ENCODE measurements around the gene SPEM1. TPM values are rescaled to one million over a fixed set of nuclear protein-coding genes. Genes with fewer than 3 reads are reported as not detected.

Gene SPEM1
- total and polyA plus RNA-seq, 3 donors from 2014 or later = 8.5 to 67.7 (median 18.7) TPM

- Histone ChIP-seq H3K27me3 (no peaks in the 10 kb centered on the region), H3K27ac (peak overlapping the region; percentile 93 to 95), H3K36me3 (ENCODE audit: low read depth, missing control alignments) (no peaks in the 10 kb centered on the region), H3K4me3 (peak overlapping the region; percentile 71 to 72), H3K4me1 (peaks cover 17% of the 10 kb centered on the region), H3K9me3 (no peaks in the 10 kb centered on the region)
- WGBS, 2 donors = 1 to 7% methylated on average over 8 to 54 of the region's 65 CpGs
- TF ChIP-seq CTCF (IDR thresholded peaks at IDR 0.05) (no peak), POLR2A (IDR thresholded peaks at IDR 0.05) (no peak)
- intact Hi-C loops (cut with DNase I; ENCODE audit: low total_unique reads) = no loop called here
- DNase-seq = peak; percentile 57
Observed at GRCh38 chr17:7404737-7405349, 15.3 kb upstream of the SPEM1 start.

GRCh38 chr17:7405350-7406234 is 14.5 kb upstream of the SPEM1 start:
- H3K27ac ChIP-seq = peak overlapping the region; percentile 93 to 95
- TF ChIP-seq POLR2A (IDR thresholded peaks at IDR 0.05) = no peak
- no peak for TF ChIP-seq CTCF (IDR thresholded peaks at IDR 0.05)
- peaks cover 17% of the 10 kb centered on the region for H3K4me1 ChIP-seq
- DNase-seq = no peak
- H3K27me3 ChIP-seq = no peaks in the 10 kb centered on the region
- intact Hi-C loops (cut with DNase I; ENCODE audit: low total_unique reads) = no loop called here
- no peaks in the 10 kb centered on the region for H3K9me3 ChIP-seq
- peak overlapping the region; percentile 71 to 72 for H3K4me3 ChIP-seq
- H3K36me3 ChIP-seq (ENCODE audit: low read depth, missing control alignments) = no peaks in the 10 kb centered on the region
- WGBS, 2 donors = 4 to 9% methylated on average over 20 to 22 of the region's 38 CpGs

- H3K9me3 ChIP-seq = no peaks in the 10 kb centered on the region
- H3K27ac ChIP-seq = peak overlapping the region in 1 of 2 donors; percentile 95
- DNase-seq = no peak
- peaks cover 17% of the 10 kb centered on the region for H3K4me1 ChIP-seq
- H3K4me3 ChIP-seq = no peak overlapping the region
- TF ChIP-seq POLR2A (IDR thresholded peaks at IDR 0.05) (no peak), CTCF (IDR thresholded peaks at IDR 0.05) (no peak)
- intact Hi-C loops (cut with DNase I; ENCODE audit: low total_unique reads) = no loop called here
- no peaks in the 10 kb centered on the region for H3K27me3 ChIP-seq
- no peaks in the 10 kb centered on the region for H3K36me3 ChIP-seq (ENCODE audit: low read depth, missing control alignments)
- WGBS, 2 donors = 55 to 56% methylated on average over 3 to 12 of the region's 12 CpGs
Observed at GRCh38 chr17:7406235-7406825, 13.8 kb upstream of the SPEM1 start.

- Histone ChIP-seq H3K27ac (no peak overlapping the region), H3K27me3 (no peaks in the 10 kb centered on the region), H3K36me3 (ENCODE audit: low read depth, missing control alignments) (no peaks in the 10 kb centered on the region), H3K4me3 (no peak overlapping the region), H3K9me3 (no peaks in the 10 kb centered on the region), H3K4me1 (peaks cover 17% of the 10 kb centered on the region)
- intact Hi-C loops (cut with DNase I; ENCODE audit: low total_unique reads) = no loop called here
- TF ChIP-seq CTCF (IDR thresholded peaks at IDR 0.05) (no peak), POLR2A (IDR thresholded peaks at IDR 0.05) (no peak)
- no peak for DNase-seq
- WGBS, 2 donors = 80 to 85% methylated on average over 13 of the region's 13 CpGs
Observed at GRCh38 chr17:7407082-7407481, 13.0 kb upstream of the SPEM1 start.
